ENCODE measurements around the gene DLX5. TPM values are rescaled to one million over a fixed set of nuclear protein-coding genes. Genes with fewer than 3 reads are reported as not detected.

The DLX5 gene
- total and polyA plus RNA-seq, 2 donors (not counting 1 experiment from before 2014, with no cell fraction given): 0.06 to 0.17 TPM

GRCh38 chr7:97006055-97006815, 18.4 kb downstream of the DLX5 start:
- H2AFZ ChIP-seq (ENCODE audit: low read length): no peak overlapping the region
- H3K79me2 ChIP-seq (ENCODE audit: control insufficient read depth, insufficient read depth, low read length): no peaks in the 10 kb centered on the region
- no peaks in the 10 kb centered on the region for H3K4me1 ChIP-seq (ENCODE audit: control insufficient read depth, extremely low read depth, insufficient read depth, low read length)
- no peak overlapping the region for H3K27ac ChIP-seq (ENCODE audit: insufficient read depth, low read length)
- no peaks in the 10 kb centered on the region for H3K9me3 ChIP-seq (ENCODE audit: control insufficient read depth, insufficient read depth, low read depth, low read length)
- H3K4me3 ChIP-seq (replicated peaks in 1 of 4; ENCODE audit: control extremely low read depth in 1 of 4, insufficient read depth in 1 of 4, low read depth in 3 of 4, low read length in 4 of 4): peak overlapping the region in 3 of 4 experiments; percentile 16 to 49 (median 19)
- peaks cover 55% of the 10 kb centered on the region for H3K27me3 ChIP-seq (ENCODE audit: control insufficient read depth, insufficient read depth, low read length)
- TF ChIP-seq EZH2 (IDR thresholded peaks at IDR 0.05; ENCODE audit: low read length, missing control alignments) (peak; percentile 79), CTCF (conservative IDR thresholded peaks at IDR 0.05 in 1 of 2, IDR thresholded peaks at IDR 0.05 in 1 of 2; ENCODE audit: low read depth in 1 of 2, low read length in 2 of 2) (no peak)
- H4K20me1 ChIP-seq (ENCODE audit: control insufficient read depth, extremely low read depth, insufficient read depth, low read length): no peaks in the 10 kb centered on the region
- H3K4me2 ChIP-seq (ENCODE audit: extremely low read depth, insufficient read depth, low read length): peak overlapping the region; percentile 60
- no peak overlapping the region for H3K9ac ChIP-seq (ENCODE audit: insufficient read depth, low read length)
- DNase-seq (ENCODE audit: low read depth in 2 of 2): peak; percentile 17 to 23
- H3K36me3 ChIP-seq (ENCODE audit: control insufficient read depth, insufficient read depth, low read length): no peaks in the 10 kb centered on the region

- H3K79me2 ChIP-seq (ENCODE audit: control insufficient read depth, insufficient read depth, low read length): no peaks in the 10 kb centered on the region
- H3K36me3 ChIP-seq (ENCODE audit: control insufficient read depth, insufficient read depth, low read length): no peaks in the 10 kb centered on the region
- DNase-seq (ENCODE audit: low read depth in 2 of 2): peak; percentile 18 to 47
- H3K9me3 ChIP-seq (ENCODE audit: control insufficient read depth, insufficient read depth, low read depth, low read length): no peaks in the 10 kb centered on the region
- TF ChIP-seq EZH2 (IDR thresholded peaks at IDR 0.05; ENCODE audit: low read length, missing control alignments) (peak; percentile 62), CTCF (conservative IDR thresholded peaks at IDR 0.05 in 1 of 2, IDR thresholded peaks at IDR 0.05 in 1 of 2; ENCODE audit: low read depth in 1 of 2, low read length in 2 of 2) (no peak)
- H3K4me1 ChIP-seq (ENCODE audit: control insufficient read depth, extremely low read depth, insufficient read depth, low read length): no peaks in the 10 kb centered on the region
- H3K4me2 ChIP-seq (ENCODE audit: extremely low read depth, insufficient read depth, low read length): peak within 1 kb of the TSS; percentile 69
- no peak within 1 kb of the TSS for H3K9ac ChIP-seq (ENCODE audit: insufficient read depth, low read length)
- peaks cover 54% of the 10 kb centered on the region for H3K27me3 ChIP-seq (ENCODE audit: control insufficient read depth, insufficient read depth, low read length)
- no peak within 1 kb of the TSS for H3K27ac ChIP-seq (ENCODE audit: insufficient read depth, low read length)
- peak within 1 kb of the TSS; percentile 16 to 49 (median 22) for H3K4me3 ChIP-seq (replicated peaks in 1 of 4; ENCODE audit: control extremely low read depth in 1 of 4, insufficient read depth in 1 of 4, low read depth in 3 of 4, low read length in 4 of 4)
- no peak within 1 kb of the TSS for H2AFZ ChIP-seq (ENCODE audit: low read length)
- H4K20me1 ChIP-seq (ENCODE audit: control insufficient read depth, extremely low read depth, insufficient read depth, low read length): no peaks in the 10 kb centered on the region
These were observed 19.2 kb downstream of the DLX5 start, which contains the start of gene DLX6 for GRCh38 chr7:97005183-97006054. DLX6 (plus strand) TSS chr7:97005553; CDS start chr7:97005978, 425 bp downstream.
